ENCODE measurements around the gene INHBC.
"Not testable (repeated sequence)": the region's sequence is repeated elsewhere in the genome, so short reads cannot be mapped to it uniquely, and the experiment has no call there.

Gene INHBC

DNA sequence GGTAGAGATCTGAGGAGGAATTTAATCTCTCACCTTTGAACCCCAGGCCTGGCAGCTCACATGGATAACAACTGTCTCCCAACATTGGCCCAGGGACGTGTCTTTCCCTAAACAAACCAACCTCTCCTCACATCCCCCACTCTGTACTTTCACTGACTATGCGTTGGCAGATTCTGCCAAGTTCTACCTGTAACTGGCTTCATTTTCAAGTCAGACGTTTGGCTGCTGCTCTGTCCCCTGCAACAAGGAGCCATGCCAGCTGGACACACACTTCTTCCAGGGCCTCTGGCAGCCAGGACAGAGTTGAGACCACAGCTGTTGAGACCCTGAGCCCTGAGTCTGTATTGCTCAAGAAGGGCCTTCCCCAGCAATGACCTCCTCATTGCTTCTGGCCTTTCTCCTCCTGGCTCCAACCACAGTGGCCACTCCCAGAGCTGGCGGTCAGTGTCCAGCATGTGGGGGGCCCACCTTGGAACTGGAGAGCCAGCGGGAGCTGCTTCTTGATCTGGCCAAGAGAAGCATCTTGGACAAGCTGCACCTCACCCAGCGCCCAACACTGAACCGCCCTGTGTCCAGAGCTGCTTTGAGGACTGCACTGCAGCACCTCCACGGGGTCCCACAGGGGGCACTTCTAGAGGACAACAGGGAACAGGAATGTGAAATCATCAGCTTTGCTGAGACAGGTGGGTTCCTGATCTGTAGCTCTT lies at the start of gene INHBC:
Gene INHBC, plus strand, starts transcription at position 268 of the 707 bp plus-strand sequence. Its CDS starts 103 bp downstream, at position 371.
- no peak for DNase-seq

- no peak for DNase-seq
These were observed 49.0 kb upstream of the INHBC start for GRCh38 chr12:57385586-57385985.

- no peak for DNase-seq
These were observed 48.3 kb upstream of the INHBC start for GRCh38 chr12:57386187-57386720.

DNA sequence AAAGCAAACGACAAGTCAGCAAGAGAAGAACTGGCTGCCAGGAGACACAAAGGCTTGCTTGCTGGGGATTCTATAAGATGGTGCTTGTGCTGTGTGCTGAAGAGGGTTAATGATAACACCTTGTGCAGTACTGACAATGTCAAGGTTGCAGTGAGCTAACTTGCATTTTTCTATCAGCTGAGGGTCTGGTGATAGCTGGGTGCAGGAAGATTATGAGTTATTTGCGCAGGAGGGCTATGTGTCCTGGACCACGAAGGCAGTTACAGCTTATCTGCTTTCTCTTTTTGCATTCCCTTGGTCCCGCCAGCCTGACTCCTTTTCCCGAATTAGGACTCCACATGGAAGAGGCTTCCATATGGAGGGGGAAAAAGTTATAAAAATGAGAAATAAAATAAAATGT lies 46.2 kb upstream of the INHBC start:
- DNase-seq, result no peak

DNA sequence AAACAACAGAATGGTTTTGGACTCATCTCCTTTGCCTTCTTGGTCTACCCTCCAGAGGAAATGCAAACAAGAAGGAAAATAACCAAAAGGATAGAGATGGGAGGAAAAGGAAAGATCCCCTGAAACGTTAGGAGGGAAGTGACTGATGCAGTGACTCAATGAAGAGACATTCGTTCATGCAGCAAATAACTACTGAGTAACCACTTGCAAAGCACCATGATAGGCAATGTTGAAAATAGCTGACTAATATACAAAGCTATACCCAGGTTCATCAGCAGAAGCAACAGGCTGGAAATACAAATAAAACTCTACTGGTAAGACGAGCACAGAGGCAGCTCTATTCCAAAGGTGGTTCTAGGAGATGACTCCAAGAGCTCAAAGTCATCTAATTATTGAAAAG lies 45.6 kb upstream of the INHBC start:
- no peak for DNase-seq

DNA sequence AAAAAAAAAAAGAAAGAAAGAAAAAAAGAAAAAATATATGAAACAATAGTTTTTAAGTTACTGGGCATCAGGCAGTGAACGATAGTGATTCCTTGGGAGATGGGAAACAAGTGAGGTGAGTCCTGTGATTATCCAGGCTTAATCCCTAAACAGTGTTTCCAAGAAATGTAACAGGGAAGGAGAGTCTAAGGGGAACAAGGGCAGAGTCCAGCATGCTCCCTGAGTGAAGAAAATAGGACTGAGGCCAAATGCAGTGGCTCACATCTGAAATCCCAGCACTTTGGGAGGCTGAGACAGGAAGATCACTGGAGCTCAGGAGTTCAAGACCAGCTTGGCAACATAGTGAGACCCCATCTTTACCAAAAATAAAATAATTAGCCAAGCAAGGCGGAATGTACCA lies 44.4 kb upstream of the INHBC start:
- no peak for DNase-seq

DNA sequence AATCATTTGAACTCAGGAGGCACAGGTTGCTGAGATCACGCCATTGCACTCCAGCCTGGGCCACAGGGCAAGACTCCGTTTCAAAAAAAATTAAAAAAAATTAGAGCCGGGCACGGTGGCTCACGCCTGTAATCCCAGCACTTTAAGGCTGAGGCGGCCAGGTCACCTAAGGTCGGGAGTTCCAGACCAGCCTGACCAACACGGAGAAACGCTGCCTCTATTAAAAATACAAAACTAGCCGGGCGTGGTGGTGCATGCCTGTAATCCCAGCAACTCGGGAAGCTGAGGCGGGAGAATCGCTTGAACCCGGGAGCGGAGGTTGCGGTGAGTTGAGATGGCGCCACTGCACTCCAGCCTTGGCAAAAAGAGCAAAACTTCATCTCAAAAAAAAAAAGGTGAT lies 39.5 kb upstream of the INHBC start:
- no peak for DNase-seq

DNA sequence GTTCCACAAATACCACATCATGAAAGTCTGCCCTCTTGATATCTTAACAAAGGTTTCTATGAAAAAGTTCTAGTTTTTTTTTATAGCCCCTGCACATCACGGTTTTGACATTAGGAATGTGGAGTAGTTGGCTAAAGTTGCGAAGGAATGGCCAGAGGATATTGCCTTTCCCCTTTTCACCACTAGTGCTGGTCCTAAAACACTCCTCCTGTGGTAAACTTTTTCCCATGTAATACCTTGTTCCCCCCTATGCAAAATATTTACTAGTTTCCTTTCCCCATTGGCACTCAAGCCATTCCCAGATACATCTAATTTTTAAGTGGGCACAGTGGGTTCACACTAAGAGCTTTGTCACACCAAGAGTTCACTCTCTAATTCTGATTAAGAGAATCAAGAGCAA lies 37.1 kb upstream of the INHBC start:
- DNase-seq, result no peak

- DNase-seq, result not testable (repeated sequence)
These were observed 34.7 kb upstream of the INHBC start for GRCh38 chr12:57399718-57400463.

GRCh38 chr12:57401165-57401564 lies 33.4 kb upstream of the INHBC start:
- DNase-seq, result no peak

DNA sequence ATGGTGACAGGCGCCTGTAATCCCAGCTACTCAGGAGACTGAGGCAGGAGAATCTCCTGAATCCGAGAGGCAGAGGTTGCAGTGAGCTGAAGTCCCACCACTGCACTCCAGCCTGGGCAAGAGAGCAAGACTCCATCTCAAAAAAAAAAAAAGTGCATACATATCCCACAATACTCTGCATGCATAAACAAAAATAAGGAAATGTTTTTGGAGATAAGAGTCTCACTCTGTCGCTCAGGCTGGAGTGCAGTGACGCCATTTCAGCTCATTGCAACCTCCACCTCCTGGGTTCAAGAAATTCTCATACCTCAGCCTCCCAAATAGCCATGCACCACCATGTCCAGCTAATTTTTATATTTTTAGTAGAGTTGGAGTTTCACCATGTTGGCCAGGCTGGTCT lies 32.4 kb upstream of the INHBC start:
- DNase-seq, result not testable (repeated sequence)

- peak; percentile 18 for DNase-seq
These were observed 29.5 kb upstream of the INHBC start for GRCh38 chr12:57404966-57405640.

DNA sequence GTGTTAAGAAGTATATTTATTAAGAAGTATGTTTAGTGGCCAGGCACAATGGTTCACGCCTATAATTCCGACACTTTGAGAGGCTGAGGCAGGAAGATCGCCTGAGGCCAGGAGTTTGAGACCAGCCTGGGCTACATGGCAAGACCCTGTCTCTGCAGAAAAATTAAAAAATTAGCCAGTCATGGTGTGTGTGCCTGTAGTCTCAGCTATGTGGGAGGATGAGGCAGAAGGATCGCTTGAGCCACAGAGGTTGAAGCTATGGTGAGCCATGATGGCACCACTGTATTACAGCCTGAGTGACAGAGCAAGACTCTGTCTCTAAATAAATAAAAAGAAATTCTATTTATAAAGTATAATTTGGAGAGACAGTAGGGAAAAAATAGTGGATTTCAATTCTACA lies 24.1 kb upstream of the INHBC start:
- no peak for DNase-seq

GRCh38 chr12:57414160-57414559 lies 20.4 kb upstream of the INHBC start:
- DNase-seq, result not testable (repeated sequence)

- no peak for DNase-seq
These were observed 19.5 kb upstream of the INHBC start for GRCh38 chr12:57415088-57415487.

GRCh38 chr12:57416039-57416996 lies 18.3 kb upstream of the INHBC start:
- no peak for DNase-seq

DNA sequence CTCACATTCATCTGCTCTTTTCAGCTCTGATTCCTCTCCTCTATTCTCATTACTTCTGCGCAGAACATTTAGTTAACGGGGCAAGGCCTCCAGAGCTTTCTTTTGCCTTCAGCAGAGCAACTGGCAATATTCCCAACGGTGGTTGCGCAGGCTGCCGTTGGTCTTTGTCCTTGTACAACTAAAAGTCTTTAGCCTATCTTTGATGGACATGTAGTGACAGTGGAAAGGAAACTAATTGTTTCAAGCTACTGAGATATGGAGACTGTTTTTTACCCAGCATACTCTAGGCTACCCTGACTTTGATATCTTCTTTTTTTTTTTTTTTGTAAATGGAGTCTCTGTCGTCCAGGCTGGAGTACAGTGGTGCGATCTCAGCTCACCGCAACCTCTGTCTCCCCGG lies 16.3 kb upstream of the INHBC start:
- no peak for DNase-seq

DNA sequence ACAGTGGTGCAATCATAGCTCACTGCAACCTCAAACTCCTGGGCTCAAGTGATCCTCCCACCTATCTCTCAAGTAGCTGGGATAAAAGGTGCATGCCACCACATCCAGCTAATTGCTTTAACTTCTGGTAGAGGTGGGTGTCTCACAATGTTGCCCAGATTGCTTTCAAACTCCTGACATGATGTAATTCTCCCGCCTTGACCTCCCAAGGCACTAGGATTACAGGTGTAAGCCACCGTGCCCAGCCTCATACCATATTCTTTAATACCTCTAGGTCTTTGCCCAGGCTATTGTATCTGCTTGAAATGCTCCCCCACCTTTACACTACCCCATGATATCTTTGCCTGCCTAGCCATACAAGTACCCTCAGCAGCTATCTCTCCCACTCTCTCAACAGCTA lies 15.1 kb upstream of the INHBC start:
- no peak for DNase-seq

GRCh38 chr12:57420482-57420881 lies 14.1 kb upstream of the INHBC start:
- no peak for DNase-seq

- DNase-seq, result not testable (repeated sequence)
These were observed 7.6 kb upstream of the INHBC start for GRCh38 chr12:57426948-57427347.

GRCh38 chr12:57428965-57429364 lies 5.6 kb upstream of the INHBC start:
- DNase-seq, result no peak

GRCh38 chr12:57429473-57430111 lies 5.0 kb upstream of the INHBC start:
- DNase-seq, result no peak

Data from activated naive CD4-positive, alpha-beta T cell treated with anti-CD3 and anti-CD28 coated beads, Interleukin-2, amount 50 U/mL, for 16 hours (primary cell).